Measurements from ENCODE around the gene CTDNEP1. TPM values are rescaled to one million over a fixed set of nuclear protein-coding genes. Genes with fewer than 3 reads are reported as not detected.

CTDNEP1 gene
- polyA plus RNA-seq, 3 donors: 53.1 to 94.1 (median 91.8) TPM

- no peak overlapping the region for H3K27ac ChIP-seq (ENCODE audit: low read depth, low read length)
- 3 to 5% (median 5%) methylated on average over 41 to 43 of the region's 43 CpGs for WGBS, 3 donors
Observed at GRCh38 chr17:7281953-7282751, 30.6 kb upstream of the CTDNEP1 start.

GRCh38 chr17:7281074-7281952 lies 29.8 kb upstream of the CTDNEP1 start, which contains the start of gene SLC2A4:
Gene SLC2A4 (plus strand): TSS chr17:7281718. CDS start chr17:7281935, 217 bp downstream.
- WGBS, 3 donors: 0 to 1% (median 0%) methylated on average over 67 to 71 of the region's 71 CpGs
- H3K27ac ChIP-seq (ENCODE audit: low read depth, low read length): peak within 1 kb of the TSS; percentile 21

- 0 to 1% (median 1%) methylated on average over 29 of the region's 29 CpGs for WGBS, 3 donors
- peak overlapping the region; percentile 21 for H3K27ac ChIP-seq (ENCODE audit: low read depth, low read length)
Observed at GRCh38 chr17:7280519-7281073, 29.1 kb upstream of the CTDNEP1 start.

GRCh38 chr17:7279448-7279847 lies 27.9 kb upstream of the CTDNEP1 start:
- H3K27ac ChIP-seq (ENCODE audit: low read depth, low read length): no peak overlapping the region
- WGBS, 3 donors: 80 to 90% (median 90%) methylated on average over 8 of the region's 8 CpGs

- no peak overlapping the region for H3K27ac ChIP-seq (ENCODE audit: low read depth, low read length)
- 25 to 85% (median 71%) methylated on average over 1 of the region's 1 CpG for WGBS, 3 donors
Observed at GRCh38 chr17:7266784-7267183, 15.2 kb upstream of the CTDNEP1 start.

GRCh38 chr17:7263801-7264078 lies 12.2 kb upstream of the CTDNEP1 start:
- WGBS, 3 donors: 47 to 49% (median 49%) methylated on average over 4 of the region's 4 CpGs
- H3K27ac ChIP-seq (ENCODE audit: low read depth, low read length): no peak overlapping the region

- 6 to 11% (median 11%) methylated on average over 26 of the region's 26 CpGs for WGBS, 3 donors
- no peak overlapping the region for H3K27ac ChIP-seq (ENCODE audit: low read depth, low read length)
Observed at GRCh38 chr17:7262935-7263800, 11.6 kb upstream of the CTDNEP1 start.

- H3K27ac ChIP-seq (ENCODE audit: low read depth, low read length): no peak within 1 kb of the TSS
- WGBS, 3 donors: 4 to 10% (median 8%) methylated on average over 60 to 64 of the region's 64 CpGs
Observed at GRCh38 chr17:7262192-7262934, 10.8 kb upstream of the CTDNEP1 start, which contains the start of gene CLDN7. Gene CLDN7 (minus strand): TSS chr17:7262478. CDS start chr17:7262043, 435 bp downstream.

GRCh38 chr17:7261379-7262191 lies 10.1 kb upstream of the CTDNEP1 start:
- 4 to 12% (median 11%) methylated on average over 57 to 71 of the region's 71 CpGs for WGBS, 3 donors
- no peak overlapping the region for H3K27ac ChIP-seq (ENCODE audit: low read depth, low read length)

GRCh38 chr17:7260651-7261378 lies 9.3 kb upstream of the CTDNEP1 start:
- H3K27ac ChIP-seq (ENCODE audit: low read depth, low read length): no peak overlapping the region

GRCh38 chr17:7260151-7260550 lies 8.6 kb upstream of the CTDNEP1 start:
- 69 to 92% (median 80%) methylated on average over 4 of the region's 4 CpGs for WGBS, 3 donors
- H3K27ac ChIP-seq (ENCODE audit: low read depth, low read length): no peak overlapping the region

More at GRCh38 chr17:7260651-7261378, 9.3 kb upstream of the CTDNEP1 start:
- whole genome bisulfite sequencing, 3 donors: 4 to 11% (median 5%) methylated on average over 52 to 54 of the region's 54 CpGs

- no peak overlapping the region for H3K27ac ChIP-seq (ENCODE audit: low read depth, low read length)
- 87 to 97% (median 96%) methylated on average over 6 of the region's 6 CpGs for WGBS, 3 donors
Observed at GRCh38 chr17:7259555-7259889, 8.0 kb upstream of the CTDNEP1 start.

- 67 to 77% (median 75%) methylated on average over 7 of the region's 7 CpGs for WGBS, 3 donors
- H3K27ac ChIP-seq (ENCODE audit: low read depth, low read length): no peak overlapping the region
Observed at GRCh38 chr17:7258731-7259554, 7.4 kb upstream of the CTDNEP1 start.

- WGBS, 3 donors: 89 to 92% (median 91%) methylated on average over 8 of the region's 8 CpGs
- H3K27ac ChIP-seq (ENCODE audit: low read depth, low read length): no peak overlapping the region
Observed at GRCh38 chr17:7256766-7257456, 5.4 kb upstream of the CTDNEP1 start.

GRCh38 chr17:7254511-7254910 lies 3.0 kb upstream of the CTDNEP1 start:
- 88 to 94% (median 92%) methylated on average over 4 of the region's 4 CpGs for WGBS, 3 donors
- H3K27ac ChIP-seq (ENCODE audit: low read depth, low read length): no peak overlapping the region
